Neural cell (in vitro differentiated cells): Measurements from ENCODE around the gene FOXA3. TPM values are rescaled to one million over a fixed set of nuclear protein-coding genes. Genes with fewer than 3 reads are reported as not detected.

Experiments used
- H2AFZ ChIP-seq: fragments of 200-600, 300-800 bp; sonication (generic), shearing (Covaris generic); 2 replicates; pipeline ENCODE4 v1.6.0; 2014; ENCODE audit warnings: low read depth, mild to moderate bottlenecking, antibody characterized with exemption, low read length, moderate library complexity
- H3F3A ChIP-seq: fragments of 200-600 bp; shearing (Covaris generic); 2 replicates; pipeline ENCODE4 v1.6.1; 2016; ENCODE audit warnings: mild to moderate bottlenecking, moderate library complexity, mixed read lengths, antibody characterized with exemption, low read length; ENCODE audit not compliant: insufficient read depth, poor library complexity, severe bottlenecking
- H3K27ac ChIP-seq: fragments of 200-600, 300-800 bp; sonication (generic), shearing (Covaris generic); 2 replicates; pipeline ENCODE4 v1.5.1; 2014; ENCODE audit warnings: mild to moderate bottlenecking, low read length, moderate library complexity
- H3K27me3 ChIP-seq: fragments of 300-800, 200-600 bp; sonication (generic), shearing (Covaris generic); 2 replicates; pipeline ENCODE4 v1.6.0; 2014; ENCODE audit warnings: mild to moderate bottlenecking, low read depth, low read length, moderate library complexity; ENCODE audit not compliant: insufficient read depth
- H3K36me3 ChIP-seq: fragments of 300-800, 200-600 bp; sonication (generic), shearing (Covaris generic); 2 replicates; pipeline ENCODE4 v1.5.1; 2014; ENCODE audit warnings: mild to moderate bottlenecking, antibody characterized with exemption, low read length, moderate library complexity; ENCODE audit not compliant: insufficient read depth
- H3K4me2 ChIP-seq: fragments of 300-800, 200-600 bp; sonication (generic), shearing (Covaris generic); 2 replicates; pipeline ENCODE4 v1.6.0; 2014; ENCODE audit warnings: mild to moderate bottlenecking, low read length
- H3K4me3 ChIP-seq: fragments of 300-800, 200-600 bp; sonication (generic), shearing (Covaris generic); 2 replicates; pipeline ENCODE4 v1.5.1; 2014; ENCODE audit warnings: mild to moderate bottlenecking, low read length, moderate library complexity
- H3K79me2 ChIP-seq: fragments of 200-600 bp; shearing (Covaris generic); replicated peaks from 2 replicates; pipeline ENCODE4 v1.6.0; 2014; ENCODE audit warnings: mild to moderate bottlenecking, low read length, moderate library complexity; ENCODE audit not compliant: insufficient read depth
- H3K9ac ChIP-seq: fragments of 300-800, 200-600 bp; sonication (generic), shearing (Covaris generic); 2 replicates; pipeline ENCODE4 v1.6.1; 2016; ENCODE audit warnings: mild to moderate bottlenecking, low read length, mixed read lengths
- H3K9me2 ChIP-seq: fragments of 200-600 bp; shearing (Covaris generic); 2 replicates; pipeline ENCODE4 v1.6.1; 2016; ENCODE audit warnings: mild to moderate bottlenecking, low read length, mixed read lengths; ENCODE audit not compliant: insufficient read depth
- H3K9me3 ChIP-seq: fragments of 200-600, 300-800 bp; sonication (generic), shearing (Covaris generic); 2 replicates; pipeline ENCODE4 v1.6.1; 2016; ENCODE audit warnings: mild to moderate bottlenecking, mixed run types, low read length, moderate library complexity, mixed read lengths
- H4K20me1 ChIP-seq: fragments of 200-600 bp; shearing (Covaris generic); 2 replicates; pipeline ENCODE4 v1.6.1; 2016; ENCODE audit warnings: mild to moderate bottlenecking, mixed run types; ENCODE audit not compliant: insufficient read depth
- EP300 ChIP-seq: fragments of 450-650 bp; conservative IDR thresholded peaks from 2 replicates; pipeline ENCODE4 v1.6.1; 2014; ENCODE audit warnings: antibody characterized with exemption, mild to moderate bottlenecking, moderate library complexity; ENCODE audit not compliant: poor library complexity, severe bottlenecking
- EZH2 ChIP-seq: fragments of 200-600, 300-800 bp; shearing (Covaris generic), sonication (generic); IDR thresholded peaks from 2 replicates; pipeline ENCODE4 v1.6.1; 2014; ENCODE audit warnings: antibody characterized with exemption, low read length, borderline replicate concordance, mild to moderate bottlenecking; ENCODE audit not compliant: insufficient read depth, poor library complexity, severe bottlenecking
- MXI1 ChIP-seq: fragments of 450-650 bp; conservative IDR thresholded peaks from 2 replicates; pipeline ENCODE4 v1.6.1; 2014; ENCODE audit warnings: antibody characterized with exemption, mild to moderate bottlenecking; ENCODE audit not compliant: poor library complexity, severe bottlenecking
- POLR2AphosphoS5 ChIP-seq: IDR thresholded peaks from 2 replicates; pipeline ENCODE4 v1.6.1; 2012
- RAD21 ChIP-seq: fragments of 450-650 bp; conservative IDR thresholded peaks from 2 replicates; pipeline ENCODE4 v1.6.1; 2014; ENCODE audit warnings: antibody characterized with exemption, mild to moderate bottlenecking, moderate library complexity
- SMC3 ChIP-seq: fragments of 450-650 bp; conservative IDR thresholded peaks from 2 replicates; pipeline ENCODE4 v1.6.1; 2014; ENCODE audit warnings: antibody characterized with exemption, mild to moderate bottlenecking, moderate library complexity; ENCODE audit not compliant: poor library complexity
- TAF1 ChIP-seq: IDR thresholded peaks from 2 replicates; pipeline ENCODE4 v1.6.1; 2012; ENCODE audit warnings: low read depth
- polyA plus RNA-seq: library from polyadenylated mRNA; depleted of rRNA; stranded (reverse); fragments of >200 nt; gene quantifications from 2 replicates; pipeline ENCODE4 v1.2.3, GENCODE V29; 2014
- TF ChIP-seq, protein P1 (sequence below): fragments of 450-650 bp; IDR thresholded peaks from 2 replicates; pipeline ENCODE4 v1.5.1; 2014; ENCODE audit warnings: antibody characterized with exemption, mild to moderate bottlenecking, moderate library complexity; ENCODE audit not compliant: poor library complexity, severe bottlenecking
- TF ChIP-seq, protein P2 (sequence below): IDR thresholded peaks from 2 replicates; pipeline ENCODE4 v1.6.1; 2012; ENCODE audit warnings: borderline replicate concordance

FOXA3 gene
- polyA plus RNA-seq, 1 donor from 2014 or later: not detected

DNA sequence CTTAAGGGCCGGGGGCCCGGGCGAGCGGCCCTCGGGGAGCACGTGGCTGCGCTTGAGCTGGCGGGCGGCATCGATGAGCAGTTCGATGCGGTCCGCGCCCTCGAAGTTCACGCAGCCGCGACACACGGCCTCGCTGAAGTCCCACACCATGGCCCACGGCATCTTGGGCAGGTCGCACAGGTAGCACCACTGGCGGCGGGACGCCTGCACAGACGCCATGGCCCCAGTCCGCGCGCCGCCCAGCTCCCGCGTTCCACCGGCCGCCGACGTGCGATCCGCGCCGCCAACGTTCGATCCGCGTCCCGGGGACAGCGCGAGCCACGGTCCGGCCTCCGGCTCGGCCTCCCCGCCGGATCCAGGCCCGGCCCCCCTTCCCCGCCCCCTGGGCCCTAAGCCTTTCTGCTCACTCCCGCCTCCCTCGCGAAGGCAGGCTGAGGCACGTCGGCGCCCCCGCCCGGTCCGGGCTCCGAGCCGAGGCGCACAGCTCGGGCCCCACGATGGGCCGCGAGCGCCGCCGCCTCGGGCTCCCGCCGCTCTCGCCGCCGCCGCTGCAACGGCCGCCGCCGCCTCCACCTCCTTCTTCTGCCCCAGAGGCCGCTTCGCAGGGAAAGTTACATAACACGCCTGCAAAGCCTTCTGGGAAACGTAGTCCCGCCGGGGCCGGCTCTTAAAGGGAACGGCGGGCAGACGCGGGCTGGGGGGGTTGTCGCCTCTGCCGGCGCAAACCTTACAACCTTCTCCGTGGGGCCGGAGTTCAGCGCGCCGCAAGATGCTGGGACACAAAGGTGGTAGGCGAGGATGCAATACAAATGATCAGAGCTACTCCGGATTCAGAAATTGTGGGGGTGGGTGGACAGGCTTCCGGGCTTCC is 21.7 kb downstream of the FOXA3 start, which contains the start of gene IRF2BP1:
Gene IRF2BP1 (minus strand): TSS at position 586 of the 871 bp plus-strand sequence. CDS start 367 bp downstream, at position 219.
- Histone ChIP-seq H3K27me3 (no peaks in the 10 kb centered on the region), H3K4me3 (peak within 1 kb of the TSS; percentile 83), H3K9me3 (no peaks in the 10 kb centered on the region), H3K36me3 (no peaks in the 10 kb centered on the region), H3K27ac (peak within 1 kb of the TSS; percentile 82), H3K79me2 (peaks cover 5% of the 10 kb centered on the region), H3K4me2 (peak within 1 kb of the TSS; percentile 82), H3K9ac (peak within 1 kb of the TSS; percentile 82), H3K9me2 (no peaks in the 10 kb centered on the region), H2AFZ (peak within 1 kb of the TSS; percentile 76), H3F3A (no peaks in the 10 kb centered on the region), H4K20me1 (peaks cover 10% of the 10 kb centered on the region)
- TF ChIP-seq TAF1: no peak
- TF ChIP-seq, protein P1, sequence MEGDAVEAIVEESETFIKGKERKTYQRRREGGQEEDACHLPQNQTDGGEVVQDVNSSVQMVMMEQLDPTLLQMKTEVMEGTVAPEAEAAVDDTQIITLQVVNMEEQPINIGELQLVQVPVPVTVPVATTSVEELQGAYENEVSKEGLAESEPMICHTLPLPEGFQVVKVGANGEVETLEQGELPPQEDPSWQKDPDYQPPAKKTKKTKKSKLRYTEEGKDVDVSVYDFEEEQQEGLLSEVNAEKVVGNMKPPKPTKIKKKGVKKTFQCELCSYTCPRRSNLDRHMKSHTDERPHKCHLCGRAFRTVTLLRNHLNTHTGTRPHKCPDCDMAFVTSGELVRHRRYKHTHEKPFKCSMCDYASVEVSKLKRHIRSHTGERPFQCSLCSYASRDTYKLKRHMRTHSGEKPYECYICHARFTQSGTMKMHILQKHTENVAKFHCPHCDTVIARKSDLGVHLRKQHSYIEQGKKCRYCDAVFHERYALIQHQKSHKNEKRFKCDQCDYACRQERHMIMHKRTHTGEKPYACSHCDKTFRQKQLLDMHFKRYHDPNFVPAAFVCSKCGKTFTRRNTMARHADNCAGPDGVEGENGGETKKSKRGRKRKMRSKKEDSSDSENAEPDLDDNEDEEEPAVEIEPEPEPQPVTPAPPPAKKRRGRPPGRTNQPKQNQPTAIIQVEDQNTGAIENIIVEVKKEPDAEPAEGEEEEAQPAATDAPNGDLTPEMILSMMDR: peak; percentile 39
- TF ChIP-seq POLR2AphosphoS5: peak; percentile 75
- no peak for TF ChIP-seq RAD21
- TF ChIP-seq, protein P2, sequence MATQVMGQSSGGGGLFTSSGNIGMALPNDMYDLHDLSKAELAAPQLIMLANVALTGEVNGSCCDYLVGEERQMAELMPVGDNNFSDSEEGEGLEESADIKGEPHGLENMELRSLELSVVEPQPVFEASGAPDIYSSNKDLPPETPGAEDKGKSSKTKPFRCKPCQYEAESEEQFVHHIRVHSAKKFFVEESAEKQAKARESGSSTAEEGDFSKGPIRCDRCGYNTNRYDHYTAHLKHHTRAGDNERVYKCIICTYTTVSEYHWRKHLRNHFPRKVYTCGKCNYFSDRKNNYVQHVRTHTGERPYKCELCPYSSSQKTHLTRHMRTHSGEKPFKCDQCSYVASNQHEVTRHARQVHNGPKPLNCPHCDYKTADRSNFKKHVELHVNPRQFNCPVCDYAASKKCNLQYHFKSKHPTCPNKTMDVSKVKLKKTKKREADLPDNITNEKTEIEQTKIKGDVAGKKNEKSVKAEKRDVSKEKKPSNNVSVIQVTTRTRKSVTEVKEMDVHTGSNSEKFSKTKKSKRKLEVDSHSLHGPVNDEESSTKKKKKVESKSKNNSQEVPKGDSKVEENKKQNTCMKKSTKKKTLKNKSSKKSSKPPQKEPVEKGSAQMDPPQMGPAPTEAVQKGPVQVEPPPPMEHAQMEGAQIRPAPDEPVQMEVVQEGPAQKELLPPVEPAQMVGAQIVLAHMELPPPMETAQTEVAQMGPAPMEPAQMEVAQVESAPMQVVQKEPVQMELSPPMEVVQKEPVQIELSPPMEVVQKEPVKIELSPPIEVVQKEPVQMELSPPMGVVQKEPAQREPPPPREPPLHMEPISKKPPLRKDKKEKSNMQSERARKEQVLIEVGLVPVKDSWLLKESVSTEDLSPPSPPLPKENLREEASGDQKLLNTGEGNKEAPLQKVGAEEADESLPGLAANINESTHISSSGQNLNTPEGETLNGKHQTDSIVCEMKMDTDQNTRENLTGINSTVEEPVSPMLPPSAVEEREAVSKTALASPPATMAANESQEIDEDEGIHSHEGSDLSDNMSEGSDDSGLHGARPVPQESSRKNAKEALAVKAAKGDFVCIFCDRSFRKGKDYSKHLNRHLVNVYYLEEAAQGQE: no peak
- no peak for TF ChIP-seq EZH2
- no peak for TF ChIP-seq SMC3
- TF ChIP-seq EP300: peak; percentile 28
- peak; percentile 37 for TF ChIP-seq MXI1

DNA sequence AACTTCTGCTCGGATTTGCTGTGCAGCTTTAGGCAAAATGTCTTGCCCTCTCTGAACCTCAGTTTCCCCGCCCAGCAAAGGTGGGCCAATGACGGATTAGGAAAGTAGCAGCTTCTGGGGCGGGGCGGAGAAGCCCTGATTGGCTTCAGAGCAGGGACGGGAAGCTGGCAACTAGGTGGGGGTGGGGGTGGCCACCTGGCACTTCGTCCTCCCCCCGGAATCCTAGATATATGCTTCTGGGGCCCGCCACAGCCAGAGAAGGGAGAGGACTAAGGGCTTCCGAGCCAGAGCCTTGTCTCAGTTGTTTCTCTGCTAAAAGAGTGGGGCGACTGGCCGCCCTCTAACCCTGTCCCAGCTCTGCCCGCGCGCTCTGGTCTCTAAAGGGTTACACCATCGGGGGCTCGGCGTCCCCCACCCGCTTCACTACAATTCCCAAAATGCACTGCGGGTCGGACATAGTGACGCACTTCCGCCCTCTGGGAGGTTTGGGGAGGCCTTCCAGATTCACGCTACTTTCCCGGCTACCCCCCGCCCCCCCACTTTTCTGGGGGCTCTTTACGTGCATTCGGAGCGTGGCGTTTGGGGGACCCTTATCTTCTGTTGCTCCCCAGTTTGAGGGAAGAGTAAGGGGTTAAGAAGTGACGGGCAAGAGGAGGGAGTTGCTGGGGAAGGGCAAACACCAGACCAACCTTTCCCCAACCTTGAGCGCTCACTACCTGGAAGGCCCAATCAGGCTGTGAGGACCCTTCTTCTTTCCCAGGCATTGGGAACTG is 22.5 kb downstream of the FOXA3 start:
- H2AFZ ChIP-seq: peak overlapping the region; percentile 76
- TF ChIP-seq RAD21 (no peak), MXI1 (no peak), SMC3 (no peak), TAF1 (peak; percentile 38), POLR2AphosphoS5 (peak; percentile 77), EP300 (peak; percentile 30)
- TF ChIP-seq, protein P2: peak; percentile 55
- TF ChIP-seq, protein P1: no peak
- no peaks in the 10 kb centered on the region for H3K36me3 ChIP-seq

More for the DNA sequence above, 22.5 kb downstream of the FOXA3 start:
- H3K79me2 ChIP-seq: peaks cover 5% of the 10 kb centered on the region
- H3K4me2 ChIP-seq: peak overlapping the region; percentile 82
- peaks cover 10% of the 10 kb centered on the region for H4K20me1 ChIP-seq
- no peaks in the 10 kb centered on the region for H3K9me2 ChIP-seq
- peak overlapping the region; percentile 83 for H3K4me3 ChIP-seq
- H3K9ac ChIP-seq: peak overlapping the region; percentile 82
- no peaks in the 10 kb centered on the region for H3F3A ChIP-seq
- H3K9me3 ChIP-seq: no peaks in the 10 kb centered on the region
- H3K27me3 ChIP-seq: no peaks in the 10 kb centered on the region
- peak overlapping the region; percentile 82 for H3K27ac ChIP-seq
